ENCODE measurements around the gene MITF.

- TF ChIP-seq, protein P1, sequence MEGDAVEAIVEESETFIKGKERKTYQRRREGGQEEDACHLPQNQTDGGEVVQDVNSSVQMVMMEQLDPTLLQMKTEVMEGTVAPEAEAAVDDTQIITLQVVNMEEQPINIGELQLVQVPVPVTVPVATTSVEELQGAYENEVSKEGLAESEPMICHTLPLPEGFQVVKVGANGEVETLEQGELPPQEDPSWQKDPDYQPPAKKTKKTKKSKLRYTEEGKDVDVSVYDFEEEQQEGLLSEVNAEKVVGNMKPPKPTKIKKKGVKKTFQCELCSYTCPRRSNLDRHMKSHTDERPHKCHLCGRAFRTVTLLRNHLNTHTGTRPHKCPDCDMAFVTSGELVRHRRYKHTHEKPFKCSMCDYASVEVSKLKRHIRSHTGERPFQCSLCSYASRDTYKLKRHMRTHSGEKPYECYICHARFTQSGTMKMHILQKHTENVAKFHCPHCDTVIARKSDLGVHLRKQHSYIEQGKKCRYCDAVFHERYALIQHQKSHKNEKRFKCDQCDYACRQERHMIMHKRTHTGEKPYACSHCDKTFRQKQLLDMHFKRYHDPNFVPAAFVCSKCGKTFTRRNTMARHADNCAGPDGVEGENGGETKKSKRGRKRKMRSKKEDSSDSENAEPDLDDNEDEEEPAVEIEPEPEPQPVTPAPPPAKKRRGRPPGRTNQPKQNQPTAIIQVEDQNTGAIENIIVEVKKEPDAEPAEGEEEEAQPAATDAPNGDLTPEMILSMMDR (IDR thresholded peaks at IDR 0.05; ENCODE audit: low read length) = no peak
- no peak for TF ChIP-seq EZH2 (IDR thresholded peaks at IDR 0.05; ENCODE audit: borderline replicate concordance, low read length)
Measured at GRCh38 chr3:69861556-69861955, 122.3 kb downstream of the MITF start.

Measured in OCI-LY1 (cell line).